Right lobe of liver (tissue), 6 donors: ENCODE data around the gene ATXN10. TPM values are rescaled to one million over a fixed set of nuclear protein-coding genes. Genes with fewer than 3 reads are reported as not detected.
"Not testable (repeated sequence)": the region's sequence is repeated elsewhere in the genome, so short reads cannot be mapped to it uniquely, and the experiment has no call there.

Experiments
- ATAC-seq, 4 donors: fragments of 200-7000 bp; cut with Tn5 transposase; one replicate each; pipeline ENCODE4 v1.9.1; 2020; ENCODE audit warnings: mild to moderate bottlenecking in 4 of 4, moderate library complexity in 4 of 4
- DNase-seq, 3 donors: peaks; one replicate each; pipeline ENCODE4 v3.0.0-alpha.2; 2020
- H3K27ac ChIP-seq, 3 donors: fragments of 200-600 bp; one replicate each; pipeline ENCODE4 v1.8.0; 2022
- H3K27me3 ChIP-seq, 2 donors: fragments of 200-600 bp; one replicate each; pipeline ENCODE4 v1.8.0; 2022
- H3K36me3 ChIP-seq, 4 donors: fragments of 200-600 bp; sonication (generic) in 1 of 4; one replicate each; pipeline versions ENCODE4 v1.5.1 to v1.8.0; 2017 to 2022; ENCODE audit warnings: control low read depth in 1 of 4
- H3K4me1 ChIP-seq, 4 donors: fragments of 200-600 bp; sonication (generic) in 1 of 4; one replicate each; pipeline versions ENCODE4 v1.5.1 to v1.8.0; 2017 to 2022; ENCODE audit warnings: control low read depth in 1 of 4
- H3K4me3 ChIP-seq, 3 donors: fragments of 200-600 bp; one replicate each; pipeline ENCODE4 v1.8.0; 2022
- H3K9me3 ChIP-seq, 4 donors: fragments of 200-600 bp; sonication (generic) in 1 of 4; one replicate each; pipeline versions ENCODE4 v1.5.1 to v1.8.0; 2017 to 2022; ENCODE audit warnings: control low read depth in 1 of 4
- POLR2A ChIP-seq: fragments of 450-650 bp; IDR thresholded peaks from one replicate; pipeline ENCODE4 v1.6.1; 2017; ENCODE audit warnings: antibody characterized with exemption, mild to moderate bottlenecking
- WGBS: methylation state at CpG from one replicate; pipeline ENCODE4 v1.1.6; 2018; ENCODE audit warnings: low coverage, low lambda C conversion rate; ENCODE audit not compliant: insufficient coverage; ENCODE audit errors: missing lambda C conversion rate; 5-methylcytosine and 5-hydroxymethylcytosine counted together
- intact Hi-C, 2 donors: fragments of 100-400 bp; cut with DNase I; formaldehyde crosslinking; loops; one replicate each; pipeline versions ENCODE4 v1.11.2 to v1.14.1; 2022
- total RNA-seq, 6 experiments: library from RNA; depleted of rRNA in 2 of 6; stranded (reverse); fragments of >200 nt in 2 of 6; fragmentation: NEBNext Ultra II Directional in 3 of 6; extraction: Animal tissue kit (Norgen Biotek cat#: 25700) in 3 of 6; gene quantifications; one replicate each; pipeline versions ENCODE4 v1.1.0 to v1.2.4, GENCODE V29; 2016 to 2023
- TF ChIP-seq, protein P1 (sequence below), 4 donors: fragments of 200-600 bp in 3 of 4; fragments of 450-650 bp in 1 of 4; IDR thresholded peaks; one replicate each; pipeline versions ENCODE4 v1.5.1 to v1.8.0; 2016 to 2022; ENCODE audit warnings: antibody characterized with exemption in 4 of 4, mild to moderate bottlenecking in 2 of 4
- donor health status: DM: no; HTN: yes; CAD: no.
- donor health status: DM: no; HTN: no; CAD: no.
- donor health status: DM: no; HTN: no; CAD: no.
- donor health status: DM: no; HTN: yes; CAD: no.
- donor health status: DM: no; HTN: yes; CAD: no.

The ATXN10 gene
- total RNA-seq, 6 experiments from 2014 or later, result 70.0 to 118 (median 84.3) TPM

GRCh38 chr22:45664136-45664646 lies 7.4 kb upstream of the ATXN10 start:
- Histone ChIP-seq H3K4me1 (peaks cover 0 to 8% (median 3%) of the 10 kb centered on the region in 4 donors), H3K27ac (no peak overlapping the region), H3K9me3 (no peaks in the 10 kb centered on the region), H3K36me3 (no peaks in the 10 kb centered on the region), H3K4me3 (no peak overlapping the region), H3K27me3 (no peaks in the 10 kb centered on the region)
- DNase-seq (no peak), ATAC-seq (no peak)
- intact Hi-C loops, result no loop called here
- TF ChIP-seq, protein P1, sequence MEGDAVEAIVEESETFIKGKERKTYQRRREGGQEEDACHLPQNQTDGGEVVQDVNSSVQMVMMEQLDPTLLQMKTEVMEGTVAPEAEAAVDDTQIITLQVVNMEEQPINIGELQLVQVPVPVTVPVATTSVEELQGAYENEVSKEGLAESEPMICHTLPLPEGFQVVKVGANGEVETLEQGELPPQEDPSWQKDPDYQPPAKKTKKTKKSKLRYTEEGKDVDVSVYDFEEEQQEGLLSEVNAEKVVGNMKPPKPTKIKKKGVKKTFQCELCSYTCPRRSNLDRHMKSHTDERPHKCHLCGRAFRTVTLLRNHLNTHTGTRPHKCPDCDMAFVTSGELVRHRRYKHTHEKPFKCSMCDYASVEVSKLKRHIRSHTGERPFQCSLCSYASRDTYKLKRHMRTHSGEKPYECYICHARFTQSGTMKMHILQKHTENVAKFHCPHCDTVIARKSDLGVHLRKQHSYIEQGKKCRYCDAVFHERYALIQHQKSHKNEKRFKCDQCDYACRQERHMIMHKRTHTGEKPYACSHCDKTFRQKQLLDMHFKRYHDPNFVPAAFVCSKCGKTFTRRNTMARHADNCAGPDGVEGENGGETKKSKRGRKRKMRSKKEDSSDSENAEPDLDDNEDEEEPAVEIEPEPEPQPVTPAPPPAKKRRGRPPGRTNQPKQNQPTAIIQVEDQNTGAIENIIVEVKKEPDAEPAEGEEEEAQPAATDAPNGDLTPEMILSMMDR (IDR thresholded peaks at IDR 0.05), result no peak
- TF ChIP-seq POLR2A, result no peak
- WGBS, result 58% methylated on average over 1 of the region's 1 CpG

- WGBS, result 17% methylated on average over 5 of the region's 5 CpGs
- Histone ChIP-seq H3K27ac (peak overlapping the region in 2 of 3 donors; percentile 29 to 35), H3K4me3 (peak overlapping the region in 2 of 3 donors; percentile 3 to 28), H3K9me3 (no peaks in the 10 kb centered on the region), H3K27me3 (no peaks in the 10 kb centered on the region), H3K4me1 (peaks cover 0 to 15% (median 3%) of the 10 kb centered on the region in 4 donors), H3K36me3 (no peaks in the 10 kb centered on the region)
- ATAC-seq, result peak in 3 of 4 donors; percentile 15 to 45 (median 45)
- TF ChIP-seq POLR2A, result no peak
- TF ChIP-seq, protein P1 (IDR thresholded peaks at IDR 0.05), result no peak
- DNase-seq, result no peak
- intact Hi-C loops, result loop anchor here in 1 of 2 donors (5.0 kb wide), 1 partner anchor 120 kb away; no protein-coding TSS in a partner anchor
These were observed 4.1 kb upstream of the ATXN10 start for GRCh38 chr22:45667486-45667885.

GRCh38 chr22:45670363-45670762 lies 1.3 kb upstream of the ATXN10 start:
- H3K4me3 ChIP-seq, ATAC-seq, DNase-seq, H3K27me3 ChIP-seq, intact Hi-C loops, H3K36me3 ChIP-seq, H3K9me3 ChIP-seq: not testable (repeated sequence)
- peaks cover 0 to 27% (median 5%) of the 10 kb centered on the region in 4 donors for H3K4me1 ChIP-seq
- 71% methylated on average over 2 of the region's 2 CpGs for WGBS
- H3K27ac ChIP-seq, result peak overlapping the region in 1 of 3 donors; percentile 89

GRCh38 chr22:45670981-45671782 lies 452 bp upstream of the ATXN10 start:
- ATAC-seq (peak; percentile 9 to 22 (median 10)), DNase-seq (peak in 1 of 3 donors; percentile 69)
- Histone ChIP-seq H3K27ac (peak overlapping the region; percentile 89 to 93 (median 91)), H3K4me1 (peaks cover 0 to 27% (median 5%) of the 10 kb centered on the region in 4 donors), H3K36me3 (no peaks in the 10 kb centered on the region), H3K4me3 (peak overlapping the region; percentile 80 to 85 (median 85)), H3K9me3 (no peaks in the 10 kb centered on the region), H3K27me3 (no peaks in the 10 kb centered on the region)
- WGBS, result under 1% methylated on average over 18 of the region's 32 CpGs
- intact Hi-C loops, result no loop called here
- TF ChIP-seq, protein P1 (IDR thresholded peaks at IDR 0.05), result no peak
- TF ChIP-seq POLR2A, result no peak
